Measurements from ENCODE around the gene SPATA33.
"Not testable (repeated sequence)": the region's sequence is repeated elsewhere in the genome, so short reads cannot be mapped to it uniquely, and the experiment has no call there.

The SPATA33 gene

DNA sequence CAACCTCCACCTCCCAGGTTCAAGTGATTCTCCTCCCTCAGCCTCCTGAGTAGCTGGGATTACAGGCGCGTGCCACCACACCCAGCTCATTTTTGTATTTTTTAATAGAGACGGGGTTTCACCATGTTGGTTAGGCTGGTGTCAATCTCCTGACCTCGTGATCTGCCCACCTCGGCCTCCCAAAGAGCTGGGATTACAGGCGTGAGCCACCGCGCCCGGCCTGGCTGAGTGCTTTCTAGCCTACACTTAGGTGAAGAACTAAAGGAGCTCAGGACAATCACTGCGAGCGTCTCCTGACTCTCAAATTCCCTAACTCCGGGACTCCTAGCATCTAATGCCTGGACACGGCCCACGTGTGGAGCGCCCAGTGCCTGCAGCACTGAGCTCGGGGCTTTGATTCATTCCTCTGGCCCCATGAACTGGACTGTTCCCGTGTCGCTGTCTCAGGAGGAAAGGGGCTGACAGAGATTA, 42.0 kb downstream of the SPATA33 start:
- Histone ChIP-seq H3K27ac (ENCODE audit: insufficient read depth, low read length, poor library complexity, severe bottlenecking) (peak overlapping the region; percentile 85), H3K4me1 (ENCODE audit: control insufficient read depth, insufficient read depth, low read length, poor library complexity, severe bottlenecking) (peaks cover 32% of the 10 kb centered on the region), H3K36me3 (ENCODE audit: control insufficient read depth, insufficient read depth, low read length) (peaks cover 14% of the 10 kb centered on the region)
- H3K4me3 ChIP-seq (ENCODE audit: insufficient read depth, low read depth, low read length, poor library complexity, severe bottlenecking); DNase-seq; H3K27me3 ChIP-seq (replicated peaks; ENCODE audit: control insufficient read depth, insufficient read depth, low read length, poor library complexity, severe bottlenecking); H3K9me3 ChIP-seq (ENCODE audit: control insufficient read depth, low read length): not testable (repeated sequence)

DNA sequence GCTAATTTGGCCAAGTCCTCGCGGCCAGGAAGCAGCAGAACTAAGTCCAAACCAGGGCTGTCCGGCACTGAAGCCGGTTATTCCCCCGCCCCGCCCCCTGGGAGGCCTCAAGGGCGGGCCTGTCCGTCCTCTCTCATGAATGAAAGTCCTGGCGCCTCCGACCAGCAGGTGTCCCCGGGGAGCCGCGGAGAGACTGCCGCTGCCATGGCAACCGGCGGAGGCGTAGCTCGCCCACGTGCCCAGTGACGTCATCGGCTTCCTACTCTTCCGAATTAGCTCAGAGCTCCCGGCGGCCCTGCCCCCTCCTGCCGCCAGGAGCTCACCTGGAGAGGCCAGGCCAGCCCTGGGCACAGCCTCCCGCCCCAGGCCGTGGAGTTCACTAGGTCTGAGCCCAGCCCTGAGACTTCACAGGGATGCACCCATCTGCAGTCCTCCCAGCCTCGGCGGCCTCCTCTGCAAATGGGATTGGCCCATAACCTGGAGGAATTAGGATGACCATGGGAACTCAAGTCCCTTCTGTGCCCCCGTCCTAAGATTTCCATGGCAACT, 42.5 kb downstream of the SPATA33 start:
- peak; percentile 92 to 98 (median 95) for DNase-seq
- Histone ChIP-seq H3K4me1 (ENCODE audit: control insufficient read depth, insufficient read depth, low read length, poor library complexity, severe bottlenecking) (peaks cover 32% of the 10 kb centered on the region), H3K36me3 (ENCODE audit: control insufficient read depth, insufficient read depth, low read length) (peaks cover 10% of the 10 kb centered on the region), H3K27ac (ENCODE audit: insufficient read depth, low read length, poor library complexity, severe bottlenecking) (peak overlapping the region; percentile 85), H3K4me3 (ENCODE audit: insufficient read depth, low read depth, low read length, poor library complexity, severe bottlenecking) (peak overlapping the region; percentile 64), H3K27me3 (replicated peaks; ENCODE audit: control insufficient read depth, insufficient read depth, low read length, poor library complexity, severe bottlenecking) (no peaks in the 10 kb centered on the region), H3K9me3 (ENCODE audit: control insufficient read depth, low read length) (no peaks in the 10 kb centered on the region)

DNA sequence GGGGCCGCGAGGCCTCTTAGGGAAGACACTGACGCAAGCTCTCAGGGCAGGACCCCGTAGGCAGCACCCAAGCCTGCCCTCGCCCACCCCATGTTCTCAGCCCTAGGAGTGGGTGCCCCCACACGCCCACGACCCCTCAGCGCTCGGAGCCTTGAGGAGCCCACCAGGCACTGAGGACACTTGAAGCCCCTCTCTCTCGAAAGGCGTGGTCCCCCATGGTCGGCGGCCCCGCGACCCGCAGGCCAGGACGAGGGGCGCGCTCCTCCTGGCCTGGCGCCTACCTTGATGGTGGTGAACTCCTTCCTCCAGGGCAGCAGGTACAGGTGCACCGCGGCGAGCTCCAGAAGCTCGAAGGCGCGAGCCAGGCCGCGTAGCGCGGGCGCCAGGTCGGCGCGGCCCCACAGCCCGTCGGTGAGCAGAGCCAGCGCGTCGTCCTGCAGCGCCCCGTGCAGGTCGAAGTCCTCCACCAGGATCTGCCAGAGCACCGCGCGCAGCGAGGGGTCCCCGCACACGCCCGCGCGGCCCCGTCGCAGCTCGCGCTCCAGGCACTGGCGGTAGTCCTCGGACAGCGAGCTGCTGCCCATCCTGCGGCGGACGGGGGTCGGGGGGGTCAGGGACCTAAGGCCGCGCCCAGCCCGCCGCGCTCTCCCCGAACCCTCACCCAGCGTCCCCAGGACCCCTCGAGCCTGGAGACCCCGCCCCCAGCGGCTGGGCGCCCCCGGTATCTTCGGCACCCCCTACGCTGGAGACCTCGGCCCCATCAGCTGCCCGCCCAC, 43.2 kb downstream of the SPATA33 start:
- peaks cover 32% of the 10 kb centered on the region for H3K4me1 ChIP-seq (ENCODE audit: control insufficient read depth, insufficient read depth, low read length, poor library complexity, severe bottlenecking)
- no peaks in the 10 kb centered on the region for H3K9me3 ChIP-seq (ENCODE audit: control insufficient read depth, low read length)
- peak overlapping the region; percentile 85 for H3K27ac ChIP-seq (ENCODE audit: insufficient read depth, low read length, poor library complexity, severe bottlenecking)
- H3K36me3 ChIP-seq (ENCODE audit: control insufficient read depth, insufficient read depth, low read length) = peaks cover 7% of the 10 kb centered on the region
- H3K27me3 ChIP-seq (replicated peaks; ENCODE audit: control insufficient read depth, insufficient read depth, low read length, poor library complexity, severe bottlenecking) = no peaks in the 10 kb centered on the region
- peak; percentile 31 to 42 (median 36) for DNase-seq
- peak overlapping the region; percentile 64 for H3K4me3 ChIP-seq (ENCODE audit: insufficient read depth, low read depth, low read length, poor library complexity, severe bottlenecking)

DNA sequence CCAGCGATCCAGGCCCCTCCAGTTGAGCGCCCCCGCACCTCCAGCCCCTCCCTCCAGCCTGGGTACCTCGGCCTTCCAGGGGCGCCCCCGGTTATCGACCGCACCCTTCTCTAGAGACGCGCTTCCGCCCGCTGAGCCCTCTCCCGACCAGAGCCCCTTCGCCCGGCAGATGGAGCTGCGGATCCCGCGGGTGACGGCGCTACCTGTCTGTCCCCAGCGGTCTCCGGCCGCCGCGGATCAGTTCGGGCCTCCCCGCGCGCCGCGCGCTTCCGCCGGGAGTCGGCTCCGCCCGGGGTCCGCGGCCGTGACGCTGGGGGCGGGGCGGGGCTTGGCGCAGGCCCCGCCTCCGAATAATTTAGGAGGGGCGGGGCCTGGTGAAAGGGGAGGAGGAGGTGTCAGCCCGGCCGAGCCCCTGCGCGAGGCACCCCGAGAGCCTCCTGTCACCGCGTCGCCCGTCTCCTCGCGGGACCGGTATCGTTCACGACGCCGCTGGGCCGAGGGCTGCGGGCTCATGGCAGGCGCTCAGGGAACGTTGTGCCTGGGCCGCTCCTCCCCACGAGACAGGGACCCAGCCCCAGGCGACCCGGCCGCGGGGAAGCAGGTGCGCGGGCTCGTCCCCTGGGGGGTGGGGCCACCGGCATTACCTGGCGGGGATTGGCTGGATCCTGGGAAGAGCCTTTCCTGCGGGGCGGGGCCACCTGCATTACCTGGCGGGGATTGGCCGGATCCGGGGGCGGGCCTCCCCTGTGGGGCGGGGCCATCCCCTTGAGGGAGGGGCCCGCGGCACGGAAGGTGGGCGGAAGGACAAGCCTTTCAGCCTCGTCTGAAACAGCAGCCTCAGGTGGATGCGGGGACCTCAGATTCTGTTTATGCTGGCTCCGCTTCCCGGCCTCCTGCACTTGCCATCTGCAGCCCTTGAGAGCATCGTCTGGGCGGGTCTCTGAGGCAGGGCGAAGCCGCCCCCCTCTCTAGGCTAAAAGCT, 44.1 kb downstream of the SPATA33 start, which contains the start of gene SPATA2L:
Gene SPATA2L, minus strand, starts transcription at position 281 of the 982 bp plus-strand sequence. CDS start 473 bp downstream, outside the sequence.
- H3K36me3 ChIP-seq (ENCODE audit: control insufficient read depth, insufficient read depth, low read length) = peaks cover 3% of the 10 kb centered on the region
- peak; percentile 97 for DNase-seq
- peak within 1 kb of the TSS; percentile 85 for H3K27ac ChIP-seq (ENCODE audit: insufficient read depth, low read length, poor library complexity, severe bottlenecking)
- no peaks in the 10 kb centered on the region for H3K27me3 ChIP-seq (replicated peaks; ENCODE audit: control insufficient read depth, insufficient read depth, low read length, poor library complexity, severe bottlenecking)
- H3K4me1 ChIP-seq (ENCODE audit: control insufficient read depth, insufficient read depth, low read length, poor library complexity, severe bottlenecking) = peaks cover 29% of the 10 kb centered on the region
- H3K9me3 ChIP-seq (ENCODE audit: control insufficient read depth, low read length) = no peaks in the 10 kb centered on the region
- peak within 1 kb of the TSS; percentile 64 for H3K4me3 ChIP-seq (ENCODE audit: insufficient read depth, low read depth, low read length, poor library complexity, severe bottlenecking)

DNA sequence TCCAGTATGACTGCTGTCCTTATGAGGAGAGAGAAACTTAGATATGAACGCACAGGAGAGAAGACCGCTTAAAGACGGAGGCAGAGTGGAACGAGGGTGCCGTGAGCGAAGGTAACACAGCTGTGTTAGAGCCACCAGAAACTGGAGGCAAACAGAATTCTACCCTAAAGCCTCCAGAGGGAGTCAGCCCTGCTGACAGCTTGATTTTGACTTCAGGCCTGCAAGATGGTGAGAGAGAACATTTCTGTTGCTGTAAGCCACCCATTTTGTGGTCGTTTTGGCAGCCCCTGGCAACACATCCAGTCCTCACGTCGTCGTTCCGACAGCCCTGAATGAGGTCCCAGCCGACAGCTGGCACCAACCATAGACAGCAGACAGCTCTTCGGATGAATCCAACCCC, 46.6 kb downstream of the SPATA33 start:
- no peaks in the 10 kb centered on the region for H3K36me3 ChIP-seq (ENCODE audit: control insufficient read depth, insufficient read depth, low read length)
- H3K4me3 ChIP-seq (ENCODE audit: insufficient read depth, low read depth, low read length, poor library complexity, severe bottlenecking) = no peak overlapping the region
- DNase-seq = no peak
- H3K4me1 ChIP-seq (ENCODE audit: control insufficient read depth, insufficient read depth, low read length, poor library complexity, severe bottlenecking) = peaks cover 24% of the 10 kb centered on the region
- no peaks in the 10 kb centered on the region for H3K27me3 ChIP-seq (replicated peaks; ENCODE audit: control insufficient read depth, insufficient read depth, low read length, poor library complexity, severe bottlenecking)
- H3K9me3 ChIP-seq (ENCODE audit: control insufficient read depth, low read length) = no peaks in the 10 kb centered on the region
- H3K27ac ChIP-seq (ENCODE audit: insufficient read depth, low read length, poor library complexity, severe bottlenecking) = no peak overlapping the region

DNA sequence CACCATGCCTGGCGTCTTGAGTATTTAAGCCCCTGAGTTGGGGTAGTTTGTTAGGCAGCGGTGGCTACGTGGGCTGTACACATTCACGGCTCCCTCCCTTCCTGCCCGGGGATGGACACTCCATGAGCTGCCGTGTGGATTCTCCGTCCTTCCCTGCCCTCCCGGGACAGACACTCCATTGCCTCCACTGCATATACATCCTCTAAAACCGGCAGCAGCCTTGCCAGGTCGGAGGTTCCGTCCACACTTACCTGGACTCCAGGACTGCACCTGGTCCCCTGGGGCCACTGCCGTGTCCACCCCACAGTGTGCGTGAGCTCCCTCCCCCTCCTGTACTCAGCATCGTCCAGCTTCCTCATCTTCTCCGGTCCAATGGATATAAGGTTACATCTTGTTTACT, 47.4 kb downstream of the SPATA33 start:
- Histone ChIP-seq H3K4me1 (ENCODE audit: control insufficient read depth, insufficient read depth, low read length, poor library complexity, severe bottlenecking) (peaks cover 21% of the 10 kb centered on the region), H3K9me3 (ENCODE audit: control insufficient read depth, low read length) (no peaks in the 10 kb centered on the region), H3K27me3 (replicated peaks; ENCODE audit: control insufficient read depth, insufficient read depth, low read length, poor library complexity, severe bottlenecking) (no peaks in the 10 kb centered on the region), H3K36me3 (ENCODE audit: control insufficient read depth, insufficient read depth, low read length) (no peaks in the 10 kb centered on the region), H3K4me3 (ENCODE audit: insufficient read depth, low read depth, low read length, poor library complexity, severe bottlenecking) (no peak overlapping the region), H3K27ac (ENCODE audit: insufficient read depth, low read length, poor library complexity, severe bottlenecking) (no peak overlapping the region)
- no peak for DNase-seq

DNA sequence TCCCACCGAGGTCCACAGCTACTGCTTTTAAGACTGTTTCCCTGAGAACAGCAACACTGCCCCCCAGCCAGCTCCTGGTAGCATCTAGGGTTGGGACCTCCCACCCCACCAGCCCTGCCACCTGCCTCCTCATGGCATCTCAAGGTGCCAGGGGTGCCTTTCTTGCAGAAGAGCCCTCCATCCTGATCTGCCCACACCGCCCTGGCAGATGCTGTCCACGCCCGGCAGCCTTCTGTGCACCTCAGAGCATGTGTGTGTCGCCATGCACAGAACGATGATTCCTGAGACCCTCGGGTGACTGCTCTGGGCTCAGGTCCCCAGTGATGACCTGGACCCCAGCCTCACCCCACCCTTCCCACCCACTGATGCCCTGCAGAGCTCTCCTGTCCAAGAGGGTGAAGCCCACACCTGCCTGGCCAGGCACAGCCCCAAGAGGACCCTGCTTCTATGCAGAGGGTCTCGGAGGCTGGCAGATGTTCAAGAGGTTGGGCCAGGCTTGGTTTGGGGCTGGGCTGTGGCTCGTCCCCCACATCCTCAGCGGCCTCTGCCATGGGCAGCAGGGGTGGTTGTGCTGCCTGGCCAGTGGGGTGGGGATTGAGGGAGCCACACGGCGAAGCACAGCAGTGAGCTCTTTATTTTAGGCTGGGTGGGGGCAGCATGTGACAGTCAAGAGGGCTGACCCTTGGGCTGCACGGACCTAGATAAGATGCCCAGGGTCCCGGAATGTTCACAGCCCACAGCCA, 49.1 kb downstream of the SPATA33 start:
- DNase-seq = no peak
- Histone ChIP-seq H3K4me3 (ENCODE audit: insufficient read depth, low read depth, low read length, poor library complexity, severe bottlenecking) (no peak overlapping the region), H3K27me3 (replicated peaks; ENCODE audit: control insufficient read depth, insufficient read depth, low read length, poor library complexity, severe bottlenecking) (no peaks in the 10 kb centered on the region), H3K27ac (ENCODE audit: insufficient read depth, low read length, poor library complexity, severe bottlenecking) (no peak overlapping the region), H3K9me3 (ENCODE audit: control insufficient read depth, low read length) (no peaks in the 10 kb centered on the region), H3K36me3 (ENCODE audit: control insufficient read depth, insufficient read depth, low read length) (no peaks in the 10 kb centered on the region), H3K4me1 (ENCODE audit: control insufficient read depth, insufficient read depth, low read length, poor library complexity, severe bottlenecking) (peaks cover 8% of the 10 kb centered on the region)

DNA sequence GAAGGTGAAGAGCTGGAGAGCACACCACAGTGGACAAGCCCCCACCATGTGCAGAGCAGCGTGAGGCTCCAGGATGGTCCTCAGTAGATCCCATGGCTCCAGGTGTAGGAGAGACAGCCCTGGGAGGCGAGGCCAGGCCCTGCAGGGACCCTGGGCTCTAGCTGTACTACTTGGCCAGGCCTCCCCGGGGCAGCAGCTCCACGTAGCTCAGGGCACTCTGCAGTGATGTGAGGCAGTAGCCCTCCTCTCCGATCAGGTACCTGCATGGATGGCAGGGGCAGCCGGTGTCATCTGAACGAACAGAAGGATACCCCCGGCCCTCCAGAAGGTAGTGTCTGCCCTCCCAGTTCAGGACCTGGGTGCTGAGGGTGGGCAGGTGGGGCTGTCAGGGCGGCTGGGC, 50.1 kb downstream of the SPATA33 start:
- Histone ChIP-seq H3K27ac (ENCODE audit: insufficient read depth, low read length, poor library complexity, severe bottlenecking) (no peak overlapping the region), H3K4me3 (ENCODE audit: insufficient read depth, low read depth, low read length, poor library complexity, severe bottlenecking) (no peak overlapping the region), H3K27me3 (replicated peaks; ENCODE audit: control insufficient read depth, insufficient read depth, low read length, poor library complexity, severe bottlenecking) (no peaks in the 10 kb centered on the region), H3K36me3 (ENCODE audit: control insufficient read depth, insufficient read depth, low read length) (no peaks in the 10 kb centered on the region), H3K9me3 (ENCODE audit: control insufficient read depth, low read length) (no peaks in the 10 kb centered on the region), H3K4me1 (ENCODE audit: control insufficient read depth, insufficient read depth, low read length, poor library complexity, severe bottlenecking) (peaks cover 13% of the 10 kb centered on the region)
- no peak for DNase-seq

DNA sequence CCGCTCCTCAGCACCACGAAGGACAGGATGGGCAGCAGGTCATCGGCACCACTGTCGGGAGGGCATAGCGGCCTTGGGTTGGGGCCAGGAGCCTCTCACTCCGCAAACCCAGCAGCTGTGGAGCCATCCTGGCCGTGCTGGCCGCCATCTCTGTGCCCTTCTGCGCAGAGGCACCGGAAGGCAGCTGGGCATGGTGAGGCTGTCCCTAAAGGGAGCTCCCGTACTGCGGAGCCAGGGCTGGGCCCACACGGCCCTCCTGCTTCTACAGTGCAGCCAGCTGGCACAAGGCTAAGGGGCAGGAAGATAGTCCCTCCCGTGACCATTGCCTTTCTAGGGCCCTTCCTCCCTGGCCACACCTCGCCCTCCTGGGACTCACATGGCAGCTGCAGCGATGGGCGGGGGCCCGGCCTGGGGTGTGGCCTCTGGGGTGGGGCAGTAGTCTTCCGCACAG, 50.9 kb downstream of the SPATA33 start:
- H3K4me1 ChIP-seq (ENCODE audit: control insufficient read depth, insufficient read depth, low read length, poor library complexity, severe bottlenecking) = peaks cover 15% of the 10 kb centered on the region

More for the DNA sequence above, 50.9 kb downstream of the SPATA33 start:
- Histone ChIP-seq H3K27ac (ENCODE audit: insufficient read depth, low read length, poor library complexity, severe bottlenecking) (no peak overlapping the region), H3K4me3 (ENCODE audit: insufficient read depth, low read depth, low read length, poor library complexity, severe bottlenecking) (no peak overlapping the region), H3K9me3 (ENCODE audit: control insufficient read depth, low read length) (no peaks in the 10 kb centered on the region), H3K36me3 (ENCODE audit: control insufficient read depth, insufficient read depth, low read length) (no peaks in the 10 kb centered on the region), H3K27me3 (replicated peaks; ENCODE audit: control insufficient read depth, insufficient read depth, low read length, poor library complexity, severe bottlenecking) (no peaks in the 10 kb centered on the region)
- no peak for DNase-seq
